ENCODE measurements around the gene PDE11A.

Gene PDE11A

GRCh38 chr2:178072383-178073301 lies at the start of gene PDE11A:
PDE11A (minus strand) TSS chr2:178072777; CDS start chr2:178072437, 340 bp downstream.
- no peaks in the 10 kb centered on the region for H3K4me1 ChIP-seq (ENCODE audit: control insufficient read depth, insufficient read depth, low read length)
- H3K9ac ChIP-seq (ENCODE audit: low read length) = no peak within 1 kb of the TSS

GRCh38 chr2:178119179-178119922 lies 46.8 kb upstream of the PDE11A start:
- Histone ChIP-seq H3K4me3 (ENCODE audit: low read length) (no peak overlapping the region), H3K4me1 (ENCODE audit: control insufficient read depth, insufficient read depth, low read length) (no peaks in the 10 kb centered on the region), H3K9ac (ENCODE audit: low read length) (no peak overlapping the region), H3K27me3 (ENCODE audit: control insufficient read depth, insufficient read depth, low read length) (no peaks in the 10 kb centered on the region), H3K27ac (ENCODE audit: low read depth, low read length) (no peak overlapping the region), H3K36me3 (ENCODE audit: control insufficient read depth, insufficient read depth, low read length) (peaks cover 2% of the 10 kb centered on the region)

More at GRCh38 chr2:178072383-178073301, at the start of gene PDE11A:
- no peaks in the 10 kb centered on the region for H3K36me3 ChIP-seq (ENCODE audit: control insufficient read depth, insufficient read depth, low read length)
- H3K27ac ChIP-seq (ENCODE audit: low read depth, low read length) = no peak within 1 kb of the TSS
- no peaks in the 10 kb centered on the region for H3K27me3 ChIP-seq (ENCODE audit: control insufficient read depth, insufficient read depth, low read length)
- H3K4me3 ChIP-seq (ENCODE audit: low read length) = peak within 1 kb of the TSS; percentile 67

DNA sequence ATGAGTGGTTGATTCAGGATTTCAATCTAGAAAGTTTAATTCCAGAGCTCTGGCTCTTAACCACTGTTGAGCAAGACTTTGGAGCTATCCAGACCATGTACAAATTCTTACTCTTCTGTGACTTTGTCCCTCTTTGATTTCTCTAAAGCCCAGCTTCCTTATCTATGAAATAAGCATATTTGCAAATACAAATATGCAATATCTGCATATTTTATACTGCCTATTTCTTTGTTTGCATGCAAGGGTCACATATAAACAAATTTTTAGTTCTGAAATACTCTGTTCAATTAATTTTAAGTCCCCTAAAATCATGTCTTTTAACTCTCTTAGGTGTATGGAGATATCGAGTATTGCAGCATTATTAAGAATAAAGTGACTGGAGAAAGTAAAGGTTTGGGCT lies 45.1 kb upstream of the PDE11A start:
- Histone ChIP-seq H3K27me3 (ENCODE audit: control insufficient read depth, insufficient read depth, low read length) (no peaks in the 10 kb centered on the region), H3K36me3 (ENCODE audit: control insufficient read depth, insufficient read depth, low read length) (peaks cover 2% of the 10 kb centered on the region), H3K4me1 (ENCODE audit: control insufficient read depth, insufficient read depth, low read length) (peaks cover 4% of the 10 kb centered on the region), H3K9ac (ENCODE audit: low read length) (no peak overlapping the region), H3K27ac (ENCODE audit: low read depth, low read length) (no peak overlapping the region), H3K4me3 (ENCODE audit: low read length) (no peak overlapping the region)

DNA sequence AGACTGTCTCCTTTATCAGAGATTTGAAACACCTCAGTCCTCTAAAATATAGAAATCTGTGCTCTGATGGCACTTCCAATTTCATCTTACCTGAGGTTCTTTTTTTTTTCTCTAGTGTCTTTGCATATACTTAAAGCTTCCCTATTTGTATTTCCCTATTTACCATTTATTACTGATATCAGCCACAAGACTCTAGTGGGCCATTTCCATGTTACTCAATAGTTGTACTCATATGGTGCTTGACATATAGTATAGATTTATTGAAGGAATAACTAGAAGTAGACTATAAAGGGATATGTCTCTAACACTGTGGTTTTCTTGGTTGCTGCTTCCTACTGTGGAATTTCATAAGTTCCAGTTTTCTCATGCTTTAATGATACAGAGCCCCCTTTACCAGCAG lies 42.7 kb upstream of the PDE11A start:
- H3K27me3 ChIP-seq (ENCODE audit: control insufficient read depth, insufficient read depth, low read length) = no peaks in the 10 kb centered on the region
- no peak overlapping the region for H3K9ac ChIP-seq (ENCODE audit: low read length)
- H3K27ac ChIP-seq (ENCODE audit: low read depth, low read length) = no peak overlapping the region
- no peak overlapping the region for H3K4me3 ChIP-seq (ENCODE audit: low read length)
- H3K36me3 ChIP-seq (ENCODE audit: control insufficient read depth, insufficient read depth, low read length) = peaks cover 2% of the 10 kb centered on the region
- peaks cover 4% of the 10 kb centered on the region for H3K4me1 ChIP-seq (ENCODE audit: control insufficient read depth, insufficient read depth, low read length)

- Histone ChIP-seq H3K4me1 (ENCODE audit: control insufficient read depth, insufficient read depth, low read length) (peaks cover 4% of the 10 kb centered on the region), H3K4me3 (ENCODE audit: low read length) (no peak overlapping the region), H3K27ac (ENCODE audit: low read depth, low read length) (no peak overlapping the region), H3K27me3 (ENCODE audit: control insufficient read depth, insufficient read depth, low read length) (no peaks in the 10 kb centered on the region), H3K9ac (ENCODE audit: low read length) (no peak overlapping the region), H3K36me3 (ENCODE audit: control insufficient read depth, insufficient read depth, low read length) (no peaks in the 10 kb centered on the region)
These were observed 41.9 kb upstream of the PDE11A start for GRCh38 chr2:178114462-178114861.

DNA sequence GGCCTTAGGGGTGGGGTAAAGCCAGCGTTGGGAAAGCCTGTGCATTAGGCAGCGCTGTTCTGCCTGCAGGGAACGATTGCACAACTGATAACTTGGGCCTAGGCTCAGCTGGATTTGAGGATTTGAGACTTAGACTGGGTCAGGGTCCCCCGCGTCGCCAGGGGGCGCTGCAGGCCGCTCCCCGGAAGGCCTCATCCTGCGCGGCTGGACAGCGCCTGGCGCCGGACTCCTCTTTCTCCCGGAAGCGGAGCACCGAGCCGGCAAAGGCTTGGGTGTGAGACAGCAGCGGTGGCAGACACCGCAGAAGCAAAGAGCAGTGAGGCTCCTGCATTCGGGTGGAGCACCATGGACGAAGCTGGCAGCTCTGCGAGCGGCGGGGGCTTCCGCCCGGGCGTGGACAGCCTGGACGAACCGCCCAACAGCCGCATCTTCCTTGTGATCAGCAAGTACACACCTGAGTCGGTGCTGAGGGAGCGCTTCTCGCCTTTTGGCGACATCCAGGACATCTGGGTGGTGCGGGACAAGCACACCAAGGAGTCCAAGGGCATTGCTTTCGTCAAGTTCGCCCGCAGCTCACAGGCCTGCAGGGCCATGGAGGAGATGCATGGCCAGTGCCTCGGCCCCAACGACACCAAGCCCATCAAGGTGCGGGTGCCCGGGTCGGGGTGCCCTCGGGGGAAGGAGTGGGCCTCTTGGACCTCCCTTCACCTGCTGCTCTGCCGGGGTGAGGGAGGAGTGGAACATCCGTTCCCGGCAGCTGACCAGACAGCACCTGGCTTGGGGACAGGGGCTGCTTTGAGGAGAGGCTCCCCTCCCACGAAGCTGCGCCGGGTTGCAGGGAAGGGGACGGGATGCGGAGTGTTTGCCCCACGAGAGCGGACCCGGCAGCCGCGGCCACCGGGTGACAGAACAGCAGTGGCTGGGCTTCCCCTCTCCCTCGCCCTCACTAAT lies 39.9 kb upstream of the PDE11A start, which contains the start of gene RBM45:
Gene RBM45 (plus strand): TSS at position 236 of the 951 bp plus-strand sequence. CDS start 110 bp downstream, at position 346.
- H3K27me3 ChIP-seq (ENCODE audit: control insufficient read depth, insufficient read depth, low read length) = no peaks in the 10 kb centered on the region
- H3K9ac ChIP-seq (ENCODE audit: low read length) = peak within 1 kb of the TSS; percentile 82
- no peaks in the 10 kb centered on the region for H3K36me3 ChIP-seq (ENCODE audit: control insufficient read depth, insufficient read depth, low read length)
- peak within 1 kb of the TSS; percentile 31 for H3K27ac ChIP-seq (ENCODE audit: low read depth, low read length)
- H3K4me1 ChIP-seq (ENCODE audit: control insufficient read depth, insufficient read depth, low read length) = peaks cover 4% of the 10 kb centered on the region
- peak within 1 kb of the TSS; percentile 92 for H3K4me3 ChIP-seq (ENCODE audit: low read length)

DNA sequence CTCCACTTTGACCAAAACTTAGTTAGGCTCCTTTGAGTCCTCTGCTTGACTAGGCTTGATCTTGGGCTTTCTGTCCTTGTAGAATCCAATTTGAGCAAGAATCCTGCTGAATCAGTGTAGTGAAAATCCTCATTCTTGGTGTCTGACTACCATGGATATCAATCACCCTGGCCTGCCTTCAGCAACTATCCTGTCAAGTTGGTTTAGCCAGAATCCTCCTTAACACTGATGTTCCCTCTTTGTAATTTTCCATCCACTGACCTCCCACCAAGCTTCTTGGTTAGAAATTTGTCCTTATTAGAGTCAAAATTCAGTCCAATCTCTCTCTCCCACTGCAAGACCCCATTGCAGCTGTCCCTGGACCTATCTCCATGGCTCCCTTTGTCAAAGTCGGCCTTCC lies 39.2 kb upstream of the PDE11A start:
- H3K4me1 ChIP-seq (ENCODE audit: control insufficient read depth, insufficient read depth, low read length) = peaks cover 4% of the 10 kb centered on the region
- H3K9ac ChIP-seq (ENCODE audit: low read length) = no peak overlapping the region
- no peaks in the 10 kb centered on the region for H3K36me3 ChIP-seq (ENCODE audit: control insufficient read depth, insufficient read depth, low read length)
- no peak overlapping the region for H3K27ac ChIP-seq (ENCODE audit: low read depth, low read length)
- H3K27me3 ChIP-seq (ENCODE audit: control insufficient read depth, insufficient read depth, low read length) = no peaks in the 10 kb centered on the region
- peak overlapping the region; percentile 92 for H3K4me3 ChIP-seq (ENCODE audit: low read length)

DNA sequence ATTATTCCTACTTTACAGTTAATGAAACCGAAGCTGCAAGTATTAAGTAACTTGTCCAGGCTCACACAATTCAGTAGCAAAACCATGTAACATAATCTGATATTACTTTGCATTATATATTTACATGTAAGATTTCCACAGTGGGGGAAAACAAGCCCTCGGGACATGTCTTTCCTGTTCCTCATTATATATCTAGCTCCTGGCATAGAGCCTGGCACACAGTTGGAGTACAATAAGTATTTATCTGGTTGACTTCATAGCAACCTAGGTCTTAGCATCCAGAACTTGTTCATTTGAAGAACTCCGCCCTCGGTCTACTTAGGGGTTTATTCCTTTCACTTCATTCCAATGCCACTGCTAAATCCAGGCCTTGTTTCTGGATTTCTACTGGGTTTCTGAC lies 38.1 kb upstream of the PDE11A start:
- no peak overlapping the region for H3K4me3 ChIP-seq (ENCODE audit: low read length)
- H3K27ac ChIP-seq (ENCODE audit: low read depth, low read length) = no peak overlapping the region
- peaks cover 4% of the 10 kb centered on the region for H3K4me1 ChIP-seq (ENCODE audit: control insufficient read depth, insufficient read depth, low read length)
- H3K36me3 ChIP-seq (ENCODE audit: control insufficient read depth, insufficient read depth, low read length) = no peaks in the 10 kb centered on the region
- no peak overlapping the region for H3K9ac ChIP-seq (ENCODE audit: low read length)
- no peaks in the 10 kb centered on the region for H3K27me3 ChIP-seq (ENCODE audit: control insufficient read depth, insufficient read depth, low read length)

DNA sequence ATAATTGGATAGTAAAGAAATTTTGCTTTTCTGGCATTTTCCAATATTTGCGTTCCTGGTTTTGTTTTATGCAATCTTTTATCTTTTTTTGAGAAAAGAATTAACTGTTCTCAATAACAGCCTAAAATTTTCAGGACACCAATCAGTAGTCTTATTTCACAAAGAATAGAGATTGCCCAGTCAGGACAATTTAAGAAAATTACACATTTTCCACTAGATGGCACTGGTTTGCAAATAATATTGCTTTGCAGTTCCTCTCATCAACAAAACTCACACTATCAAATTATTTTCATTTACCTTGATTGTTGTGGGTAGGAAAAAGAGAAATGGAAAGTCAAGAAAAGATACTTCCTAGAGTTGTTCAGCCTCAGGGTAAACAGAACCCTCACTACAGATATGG lies 37.2 kb upstream of the PDE11A start:
- Histone ChIP-seq H3K27me3 (ENCODE audit: control insufficient read depth, insufficient read depth, low read length) (no peaks in the 10 kb centered on the region), H3K4me1 (ENCODE audit: control insufficient read depth, insufficient read depth, low read length) (peaks cover 4% of the 10 kb centered on the region), H3K27ac (ENCODE audit: low read depth, low read length) (no peak overlapping the region), H3K4me3 (ENCODE audit: low read length) (no peak overlapping the region), H3K9ac (ENCODE audit: low read length) (no peak overlapping the region), H3K36me3 (ENCODE audit: control insufficient read depth, insufficient read depth, low read length) (no peaks in the 10 kb centered on the region)

DNA sequence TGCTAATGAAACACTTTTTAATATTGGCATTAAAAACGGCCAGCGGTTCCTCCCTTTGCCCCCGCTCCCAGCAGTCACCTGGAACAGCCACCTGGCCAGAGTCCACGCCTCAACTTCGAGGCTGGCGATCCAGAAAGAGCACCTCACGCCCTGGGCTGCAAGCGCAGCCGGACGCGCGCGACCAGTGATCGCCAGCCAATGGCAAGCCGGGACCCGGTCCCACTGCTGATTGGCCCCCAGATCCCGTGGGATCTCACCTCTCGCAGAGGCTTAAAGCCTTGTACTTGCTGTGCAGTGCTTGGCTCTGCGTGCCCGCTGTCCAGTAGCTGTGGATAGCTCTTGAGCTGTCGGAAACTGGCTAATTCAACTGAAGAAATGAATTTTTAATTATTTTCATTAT lies 35.6 kb upstream of the PDE11A start:
- Histone ChIP-seq H3K4me1 (ENCODE audit: control insufficient read depth, insufficient read depth, low read length) (no peaks in the 10 kb centered on the region), H3K9ac (ENCODE audit: low read length) (no peak overlapping the region), H3K36me3 (ENCODE audit: control insufficient read depth, insufficient read depth, low read length) (no peaks in the 10 kb centered on the region), H3K27me3 (ENCODE audit: control insufficient read depth, insufficient read depth, low read length) (no peaks in the 10 kb centered on the region), H3K4me3 (ENCODE audit: low read length) (no peak overlapping the region), H3K27ac (ENCODE audit: low read depth, low read length) (no peak overlapping the region)

GRCh38 chr2:178106053-178106452 lies 33.5 kb upstream of the PDE11A start:
- H3K4me3 ChIP-seq (ENCODE audit: low read length) = no peak overlapping the region
- H3K9ac ChIP-seq (ENCODE audit: low read length) = no peak overlapping the region
- H3K4me1 ChIP-seq (ENCODE audit: control insufficient read depth, insufficient read depth, low read length) = no peaks in the 10 kb centered on the region
- no peaks in the 10 kb centered on the region for H3K27me3 ChIP-seq (ENCODE audit: control insufficient read depth, insufficient read depth, low read length)
- H3K27ac ChIP-seq (ENCODE audit: low read depth, low read length) = no peak overlapping the region
- no peaks in the 10 kb centered on the region for H3K36me3 ChIP-seq (ENCODE audit: control insufficient read depth, insufficient read depth, low read length)

GRCh38 chr2:178105566-178105965 lies 33.0 kb upstream of the PDE11A start:
- Histone ChIP-seq H3K4me3 (ENCODE audit: low read length) (no peak overlapping the region), H3K27ac (ENCODE audit: low read depth, low read length) (no peak overlapping the region), H3K36me3 (ENCODE audit: control insufficient read depth, insufficient read depth, low read length) (no peaks in the 10 kb centered on the region), H3K27me3 (ENCODE audit: control insufficient read depth, insufficient read depth, low read length) (no peaks in the 10 kb centered on the region), H3K9ac (ENCODE audit: low read length) (no peak overlapping the region), H3K4me1 (ENCODE audit: control insufficient read depth, insufficient read depth, low read length) (no peaks in the 10 kb centered on the region)

Measured in rectal smooth muscle tissue (tissue), 1 donor.